ENCODE data around the gene TNIP2. TPM values are rescaled to one million over a fixed set of nuclear protein-coding genes. Genes with fewer than 3 reads are reported as not detected.

The TNIP2 gene
- total RNA-seq, 1 experiment from 2014 or later, result 41.0 TPM

DNA sequence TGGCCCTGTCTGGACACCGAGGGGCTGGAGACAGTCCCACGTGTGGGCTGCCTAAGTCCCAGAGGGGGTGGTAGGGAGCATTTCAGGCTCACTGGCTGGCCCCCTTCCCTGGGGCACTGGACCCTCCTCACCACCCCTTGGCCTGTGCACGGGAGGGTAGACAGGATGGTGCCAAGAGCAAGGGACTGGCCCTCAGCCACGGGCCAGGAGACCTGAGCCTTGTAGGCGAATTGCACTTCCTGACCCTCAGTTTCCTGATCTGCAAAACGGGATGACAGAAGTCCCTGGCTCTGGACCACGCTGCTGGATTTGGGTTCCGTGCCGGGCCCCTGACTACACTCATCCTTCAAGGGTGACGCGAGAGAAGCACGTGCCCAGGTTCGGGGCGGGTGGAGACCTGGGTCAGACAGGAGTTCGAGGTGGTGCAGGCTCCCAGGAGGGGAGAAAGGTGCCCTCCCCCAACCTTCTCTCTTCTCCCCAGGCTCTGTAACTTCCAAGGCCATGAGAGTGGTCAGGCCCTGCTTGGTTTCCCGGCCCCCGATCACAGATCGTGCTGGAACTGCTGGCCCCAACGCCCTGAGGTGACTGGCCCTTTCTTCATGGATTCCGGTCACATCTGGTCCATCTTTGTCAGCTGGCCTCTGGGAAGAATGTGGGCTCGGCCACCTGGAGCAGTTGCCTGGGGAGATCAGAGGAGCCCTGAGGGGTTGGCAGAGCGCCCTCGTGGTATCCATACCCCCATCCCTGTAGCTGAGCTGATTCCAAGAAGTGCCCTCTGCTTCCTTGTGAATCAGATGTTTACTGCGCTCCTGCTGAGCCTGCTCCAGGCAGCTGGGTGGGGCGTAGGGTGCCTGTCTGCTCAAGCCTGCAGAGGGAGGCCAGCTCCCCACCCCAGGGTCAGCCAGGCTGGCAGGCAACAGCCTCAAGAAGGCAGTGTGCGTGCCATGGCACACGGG is 40.0 kb upstream of the TNIP2 start:
- intact Hi-C loops (cut with micrococcal nuclease), result no loop called here
- H3K9me3 ChIP-seq (ENCODE audit: control insufficient read depth in 1 of 2, insufficient read depth in 1 of 2, low read depth in 1 of 2, low read length in 2 of 2), result no peaks in the 10 kb centered on the region
- 0 out of 2 replicates have a peak overlapping the region, but pooled peaks have one; percentile 17 for H3K9ac ChIP-seq (ENCODE audit: low read length)
- H3K4me2 ChIP-seq (ENCODE audit: low read length), result peak overlapping the region; percentile 51
- ATAC-seq, result peak; percentile 18
- H3K79me2 ChIP-seq (ENCODE audit: insufficient read depth, low read length), result no peaks in the 10 kb centered on the region
- no peaks in the 10 kb centered on the region for H4K20me1 ChIP-seq (ENCODE audit: insufficient read depth)
- H3K27me3 ChIP-seq (ENCODE audit: insufficient read depth, low read length), result no peaks in the 10 kb centered on the region
- RAD21 ChIA-PET (ENCODE audit: low non-redundant PET in 1 of 2, low total read pairs in 2 of 2, uncharacterized antibody in 2 of 2, unreplicated experiment in 2 of 2), result no interaction called here
- H3K9me2 ChIP-seq (ENCODE audit: insufficient read depth), result no peaks in the 10 kb centered on the region
- CTCF ChIA-PET, result no interaction called here
- POLR2A ChIA-PET, result no interaction called here
- no peak overlapping the region for H2AFZ ChIP-seq (ENCODE audit: low read depth, low read length, poor library complexity, severe bottlenecking)
- no peak overlapping the region for H3K4me3 ChIP-seq (replicated peaks in 1 of 2; ENCODE audit: low read depth in 1 of 2, low read length in 2 of 2)
- peak overlapping the region; percentile 48; the same call in 1 of the 2 replicates for H3K27ac ChIP-seq (ENCODE audit: low read depth, low read length)
- H3K36me3 ChIP-seq (ENCODE audit: control insufficient read depth in 1 of 2, insufficient read depth in 2 of 2, low read length in 2 of 2), result no peaks in the 10 kb centered on the region
- no peak for DNase-seq (ENCODE audit: low read depth, low spot score)
- peaks cover 48 to 75% of the 10 kb centered on the region in 2 experiments for H3K4me1 ChIP-seq (ENCODE audit: control insufficient read depth in 1 of 2, insufficient read depth in 2 of 2, low read length in 2 of 2)
- BruUV-seq (replicated peaks), result no TSS peak
- TF ChIP-seq SP1 (IDR thresholded peaks at IDR 0.05; ENCODE audit: low read depth) (no peak), ZFX (IDR thresholded peaks at IDR 0.05) (no peak), EZH2 (IDR thresholded peaks at IDR 0.05) (no peak), ZBTB33 (IDR thresholded peaks at IDR 0.05; ENCODE audit: extremely low read depth, insufficient replicate concordance, low read length) (no peak), EGR1 (IDR thresholded peaks at IDR 0.05; ENCODE audit: low read depth) (no peak), JUND (IDR thresholded peaks at IDR 0.05) (no peak), RAD21 (IDR thresholded peaks at IDR 0.05; ENCODE audit: low read depth) (no peak)

Measured in HCT116 (cell line).